ENCODE results near the gene DNAH1. TPM values are rescaled to one million over a fixed set of nuclear protein-coding genes. Genes with fewer than 3 reads are reported as not detected.

Gene DNAH1
- total and polyA plus RNA-seq, 2 of the 13 experiments (the other 11 are each of a cell fraction or from before 2014, with no cell fraction given), result 0.64 to 3.5 TPM

- TF ChIP-seq NAIF1 (CRISPR knock-in tag; IDR thresholded peaks at IDR 0.05; ENCODE audit: borderline replicate concordance) (no peak), AGO1 (IDR thresholded peaks at IDR 0.05; ENCODE audit: low read depth, low read length, poor library complexity, severe bottlenecking) (no peak), CHD4 (IDR thresholded peaks at IDR 0.05; ENCODE audit: borderline replicate concordance, low read length) (peak; percentile 81; the same call in 1 of the 2 replicates), ZNF510 (CRISPR knock-in tag; IDR thresholded peaks at IDR 0.05; ENCODE audit: low read depth) (0 out of 2 replicates have a peak, but pooled peaks have one; percentile 18), SIN3A (IDR thresholded peaks at IDR 0.05; ENCODE audit: borderline replicate concordance, low read depth, low read length) (peak; percentile 90), YEATS4 (CRISPR knock-in tag; IDR thresholded peaks at IDR 0.05; ENCODE audit: borderline replicate concordance) (peak; percentile 70; the same call in 1 of the 2 replicates), ISX (CRISPR knock-in tag; conservative IDR thresholded peaks at IDR 0.05) (no peak), KAT2B (IDR thresholded peaks at IDR 0.05; ENCODE audit: borderline replicate concordance, low read depth, low read length) (no peak), ZNF333 (CRISPR knock-in tag; IDR thresholded peaks at IDR 0.05; ENCODE audit: borderline replicate concordance) (no peak), ZBTB44 (CRISPR knock-in tag; IDR thresholded peaks at IDR 0.05) (no peak), ZSCAN22 (CRISPR knock-in tag; IDR thresholded peaks at IDR 0.05) (no peak), FLYWCH1 (CRISPR knock-in tag; IDR thresholded peaks at IDR 0.05) (no peak), ZNF746 (CRISPR knock-in tag; IDR thresholded peaks at IDR 0.05) (0 out of 2 replicates have a peak, but pooled peaks have one; percentile 19), ZMAT3 (CRISPR knock-in tag; conservative IDR thresholded peaks at IDR 0.05) (no peak), RAD51 (IDR thresholded peaks at IDR 0.05; ENCODE audit: borderline replicate concordance) (no peak), ZSCAN29 (CRISPR knock-in tag; conservative IDR thresholded peaks at IDR 0.05) (0 out of 2 replicates have a peak, but pooled peaks have one; percentile 41), KDM5B (CRISPR knock-in tag; IDR thresholded peaks at IDR 0.05; ENCODE audit: borderline replicate concordance) (peak; percentile 62; the same call in 1 of the 2 replicates), ZNF234 (CRISPR knock-in tag; conservative IDR thresholded peaks at IDR 0.05) (peak; percentile 20; the same call in 1 of the 2 replicates), TEAD3 (CRISPR knock-in tag; optimal IDR thresholded peaks at IDR 0.05; ENCODE audit: borderline replicate concordance) (peak; percentile 76), ARID3A (IDR thresholded peaks at IDR 0.05; ENCODE audit: low read depth, low read length) (peak; percentile 9; the same call in 1 of the 2 replicates), ZNF761 (CRISPR knock-in tag; conservative IDR thresholded peaks at IDR 0.05) (peak; percentile 67; the same call in 1 of the 2 replicates), ZNF121 (CRISPR knock-in tag; IDR thresholded peaks at IDR 0.05) (no peak; the same call in 1 of the 2 replicates)
- TF ChIP-seq, protein P1, sequence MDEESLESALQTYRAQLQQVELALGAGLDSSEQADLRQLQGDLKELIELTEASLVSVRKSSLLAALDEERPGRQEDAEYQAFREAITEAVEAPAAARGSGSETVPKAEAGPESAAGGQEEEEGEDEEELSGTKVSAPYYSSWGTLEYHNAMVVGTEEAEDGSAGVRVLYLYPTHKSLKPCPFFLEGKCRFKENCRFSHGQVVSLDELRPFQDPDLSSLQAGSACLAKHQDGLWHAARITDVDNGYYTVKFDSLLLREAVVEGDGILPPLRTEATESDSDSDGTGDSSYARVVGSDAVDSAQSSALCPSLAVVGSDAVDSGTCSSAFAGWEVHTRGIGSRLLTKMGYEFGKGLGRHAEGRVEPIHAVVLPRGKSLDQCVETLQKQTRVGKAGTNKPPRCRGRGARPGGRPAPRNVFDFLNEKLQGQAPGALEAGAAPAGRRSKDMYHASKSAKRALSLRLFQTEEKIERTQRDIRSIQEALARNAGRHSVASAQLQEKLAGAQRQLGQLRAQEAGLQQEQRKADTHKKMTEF (CRISPR knock-in tag; IDR thresholded peaks at IDR 0.05), result peak; percentile 79
- TF ChIP-seq, protein P2, sequence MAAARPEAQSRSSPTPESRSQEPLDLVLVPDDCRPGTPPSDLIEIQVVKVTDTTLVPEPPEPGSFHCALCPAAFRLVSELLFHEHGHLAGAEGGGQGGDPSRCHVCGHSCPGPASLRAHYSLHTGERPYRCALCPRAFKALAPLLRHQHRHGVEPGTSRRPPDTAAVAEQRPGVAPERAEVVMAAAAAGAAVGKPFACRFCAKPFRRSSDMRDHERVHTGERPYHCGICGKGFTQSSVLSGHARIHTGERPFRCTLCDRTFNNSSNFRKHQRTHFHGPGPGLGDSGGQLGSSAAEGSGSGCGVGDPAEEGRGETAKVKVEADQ (CRISPR knock-in tag; IDR thresholded peaks at IDR 0.05; ENCODE audit: borderline replicate concordance), result peak; percentile 75; the same call in 1 of the 2 replicates
Measured at GRCh38 chr3:52289747-52290595, 26.1 kb upstream of the DNAH1 start (continued).
